Measurements from ENCODE around the gene NXPH3. TPM values are rescaled to one million over a fixed set of nuclear protein-coding genes. Genes with fewer than 3 reads are reported as not detected.

Gene NXPH3
- 1 to 10 TPM in 1 of 2 donors, under 1 TPM in 1; 0.42 to 2.1 TPM for total RNA-seq

DNA sequence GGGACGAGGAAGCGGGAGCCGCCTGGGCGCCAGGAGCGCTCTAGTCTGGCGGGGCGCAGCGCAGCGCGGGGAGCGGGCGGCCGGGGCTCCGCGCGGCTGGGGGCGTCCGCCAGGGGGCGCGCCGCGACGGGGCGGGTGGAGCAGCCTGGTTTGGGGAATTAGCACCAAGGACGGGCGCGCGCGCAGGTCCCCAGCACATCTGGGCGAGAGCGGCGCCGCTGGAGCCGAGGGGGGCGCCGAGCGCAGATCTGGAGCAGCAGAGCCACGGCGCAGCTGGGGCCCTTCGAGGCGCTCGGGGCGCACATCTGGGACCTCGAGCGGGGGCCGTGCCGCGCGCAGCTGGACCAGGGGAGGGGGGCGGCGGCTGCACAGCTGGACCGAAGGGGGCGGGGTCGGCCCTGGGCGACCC is at the start of gene NXPH3:
NXPH3 (plus strand) TSS at position 193 of the 409 bp plus-strand sequence. CDS start 349 bp downstream, outside the sequence.
- Histone ChIP-seq H3K9ac (ENCODE audit: low read depth in 2 of 2, low read length in 2 of 2) (peak within 1 kb of the TSS; percentile 34 to 64), H3K4me1 (peaks cover 6% of the 10 kb centered on the region), H3K9me3 (no peaks in the 10 kb centered on the region), H3K36me3 (no peaks in the 10 kb centered on the region), H3K27ac (peak within 1 kb of the TSS; percentile 55), H3K4me3 (peak within 1 kb of the TSS; percentile 40), H3K27me3 (peaks cover 36% of the 10 kb centered on the region)
- TF ChIP-seq, protein P1, sequence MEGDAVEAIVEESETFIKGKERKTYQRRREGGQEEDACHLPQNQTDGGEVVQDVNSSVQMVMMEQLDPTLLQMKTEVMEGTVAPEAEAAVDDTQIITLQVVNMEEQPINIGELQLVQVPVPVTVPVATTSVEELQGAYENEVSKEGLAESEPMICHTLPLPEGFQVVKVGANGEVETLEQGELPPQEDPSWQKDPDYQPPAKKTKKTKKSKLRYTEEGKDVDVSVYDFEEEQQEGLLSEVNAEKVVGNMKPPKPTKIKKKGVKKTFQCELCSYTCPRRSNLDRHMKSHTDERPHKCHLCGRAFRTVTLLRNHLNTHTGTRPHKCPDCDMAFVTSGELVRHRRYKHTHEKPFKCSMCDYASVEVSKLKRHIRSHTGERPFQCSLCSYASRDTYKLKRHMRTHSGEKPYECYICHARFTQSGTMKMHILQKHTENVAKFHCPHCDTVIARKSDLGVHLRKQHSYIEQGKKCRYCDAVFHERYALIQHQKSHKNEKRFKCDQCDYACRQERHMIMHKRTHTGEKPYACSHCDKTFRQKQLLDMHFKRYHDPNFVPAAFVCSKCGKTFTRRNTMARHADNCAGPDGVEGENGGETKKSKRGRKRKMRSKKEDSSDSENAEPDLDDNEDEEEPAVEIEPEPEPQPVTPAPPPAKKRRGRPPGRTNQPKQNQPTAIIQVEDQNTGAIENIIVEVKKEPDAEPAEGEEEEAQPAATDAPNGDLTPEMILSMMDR (IDR thresholded peaks at IDR 0.05), result no peak
- intact Hi-C loops (cut with DNase I), result loop anchor here (5.0 kb wide), 1 partner anchor 202 kb away; no protein-coding TSS in a partner anchor
- DNase-seq, result peak; percentile 50

DNA sequence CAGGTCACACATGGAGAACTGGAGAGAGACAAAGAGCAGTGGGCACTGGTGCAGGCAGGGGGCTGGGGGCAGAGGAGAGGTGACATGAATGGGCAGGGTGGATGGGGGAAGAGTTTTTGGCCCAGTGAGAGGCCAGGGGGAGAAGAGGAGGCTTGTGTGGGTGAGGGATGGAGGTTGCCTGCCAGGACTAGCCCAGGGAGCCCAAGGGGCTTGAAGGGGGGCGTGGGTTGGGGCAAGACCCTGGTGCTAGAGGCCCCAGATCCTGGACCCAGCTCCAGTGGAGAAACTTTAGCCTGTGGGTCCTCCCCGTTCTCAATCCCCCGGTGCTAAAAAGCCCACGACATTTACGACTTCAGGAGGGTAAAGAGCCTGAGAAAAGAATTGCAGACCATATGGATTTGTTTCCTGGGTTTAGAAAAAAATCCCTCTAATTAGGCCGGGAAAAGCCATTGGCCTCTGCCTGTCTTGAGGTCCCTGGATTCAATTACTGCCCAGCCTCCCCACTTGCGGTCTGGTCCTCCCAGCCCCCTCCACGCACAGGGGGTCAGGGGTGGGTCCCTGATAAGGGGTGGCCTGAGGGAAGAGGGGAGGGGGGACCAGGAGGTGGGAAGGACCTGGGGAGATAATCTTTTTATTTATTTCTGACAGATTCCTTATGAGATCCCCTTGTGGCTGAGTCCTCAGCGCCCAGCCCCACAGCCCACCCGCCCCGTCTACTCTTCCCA is 47.6 kb upstream of the NXPH3 start:
- no peak overlapping the region for H3K4me3 ChIP-seq
- no peak overlapping the region for H3K27ac ChIP-seq
- no peaks in the 10 kb centered on the region for H3K27me3 ChIP-seq
- intact Hi-C loops (cut with DNase I), result no loop called here
- H3K9ac ChIP-seq (ENCODE audit: low read depth in 2 of 2, low read length in 2 of 2), result no peak overlapping the region
- no peak for DNase-seq
- no peaks in the 10 kb centered on the region for H3K9me3 ChIP-seq
- no peaks in the 10 kb centered on the region for H3K4me1 ChIP-seq
- H3K36me3 ChIP-seq, result no peaks in the 10 kb centered on the region
- TF ChIP-seq, protein P1 (IDR thresholded peaks at IDR 0.05), result no peak

DNA sequence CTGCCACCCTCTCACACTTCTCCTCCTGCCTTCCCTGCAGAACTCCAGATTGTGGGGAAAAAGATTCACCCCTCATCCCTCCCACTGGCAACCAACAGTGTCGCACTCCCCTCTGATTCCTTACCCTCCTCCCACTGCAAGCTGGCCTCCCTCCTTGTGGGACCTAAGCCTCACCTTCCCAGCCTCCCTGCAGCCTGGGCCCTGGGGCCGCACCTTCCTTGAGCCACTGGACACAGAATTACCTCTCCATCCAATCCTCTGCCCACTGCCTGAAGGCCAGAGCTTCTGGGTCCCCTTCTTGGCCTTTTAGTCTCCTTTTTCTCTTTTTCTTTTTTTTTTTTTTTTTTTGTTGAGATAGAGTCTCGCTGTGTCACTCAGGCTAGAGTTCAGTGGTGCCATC is 46.7 kb upstream of the NXPH3 start:
- no peak overlapping the region for H3K4me3 ChIP-seq
- H3K4me1 ChIP-seq, result no peaks in the 10 kb centered on the region
- H3K9me3 ChIP-seq, result no peaks in the 10 kb centered on the region
- TF ChIP-seq, protein P1 (IDR thresholded peaks at IDR 0.05), result no peak
- intact Hi-C loops (cut with DNase I), result no loop called here
- DNase-seq, result no peak
- H3K36me3 ChIP-seq, result no peaks in the 10 kb centered on the region
- no peak overlapping the region for H3K9ac ChIP-seq (ENCODE audit: low read depth in 2 of 2, low read length in 2 of 2)
- H3K27ac ChIP-seq, result no peak overlapping the region
- no peaks in the 10 kb centered on the region for H3K27me3 ChIP-seq

DNA sequence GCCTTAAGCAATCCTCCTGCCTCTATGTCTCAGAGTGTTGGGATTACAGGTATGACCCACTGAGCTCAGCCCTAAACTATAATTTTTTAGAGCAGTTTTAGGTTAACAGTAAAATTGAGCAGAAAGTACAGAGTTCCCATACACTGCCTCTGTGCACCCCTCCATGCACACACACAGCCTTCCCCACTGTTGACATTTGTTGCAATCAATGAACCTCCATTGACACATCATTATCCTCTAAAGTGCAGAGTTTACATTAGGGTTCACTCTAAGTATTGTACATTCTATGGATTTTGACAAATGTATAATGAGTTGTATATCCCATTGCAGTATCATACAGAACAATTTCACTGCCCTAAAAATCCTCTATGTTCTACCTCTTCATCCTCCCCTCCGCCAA is 45.6 kb upstream of the NXPH3 start:
- Histone ChIP-seq H3K9me3 (no peaks in the 10 kb centered on the region), H3K36me3 (no peaks in the 10 kb centered on the region), H3K9ac (ENCODE audit: low read depth in 2 of 2, low read length in 2 of 2) (no peak overlapping the region), H3K4me3 (no peak overlapping the region), H3K4me1 (no peaks in the 10 kb centered on the region), H3K27me3 (no peaks in the 10 kb centered on the region), H3K27ac (no peak overlapping the region)
- intact Hi-C loops (cut with DNase I), result no loop called here
- DNase-seq, result no peak
- TF ChIP-seq, protein P1 (IDR thresholded peaks at IDR 0.05), result no peak

DNA sequence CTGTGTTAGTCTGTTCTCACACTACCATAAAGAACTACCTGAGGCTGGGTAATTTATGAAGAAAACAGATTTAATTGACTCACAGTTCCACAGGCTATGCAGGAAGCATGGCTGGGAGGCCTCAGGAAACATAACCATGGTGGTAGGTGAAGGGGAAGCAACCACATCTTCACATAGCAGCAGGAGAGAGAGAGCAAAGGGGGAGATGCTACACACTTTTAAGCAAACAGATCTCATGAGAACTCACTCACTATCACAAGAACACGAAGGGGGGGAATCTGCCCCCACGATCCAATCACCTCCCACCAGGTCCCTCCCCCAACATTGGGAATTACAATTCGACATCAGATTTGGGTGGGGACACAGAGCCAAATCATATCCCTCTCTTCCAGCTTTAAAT is 31.8 kb upstream of the NXPH3 start:
- intact Hi-C loops (cut with DNase I), result no loop called here
- H3K27me3 ChIP-seq, result no peaks in the 10 kb centered on the region
- no peaks in the 10 kb centered on the region for H3K36me3 ChIP-seq
- TF ChIP-seq, protein P1 (IDR thresholded peaks at IDR 0.05), result no peak
- H3K27ac ChIP-seq, result no peak overlapping the region
- DNase-seq, result no peak
- no peaks in the 10 kb centered on the region for H3K9me3 ChIP-seq
- no peaks in the 10 kb centered on the region for H3K4me1 ChIP-seq
- H3K9ac ChIP-seq (ENCODE audit: low read depth in 2 of 2, low read length in 2 of 2), result no peak overlapping the region
- H3K4me3 ChIP-seq, result no peak overlapping the region

Measured in colonic mucosa (tissue), 4 donors.